HEK293T (cell line): ENCODE data around the gene RASSF5.

Source experiments
- CTCF ChIA-PET: fragments of 350-600 bp; formaldehyde crosslinking; extraction: SDS; loops from one replicate; lab custom pipeline; 2021; ENCODE audit warnings: antibody characterized with exemption, inconsistent platforms; lab: Yijun Ruan, JAX
- POLR2A ChIA-PET: fragments of 350-600 bp; formaldehyde crosslinking; extraction: SDS; loops from one replicate; lab custom pipeline; 2020; ENCODE audit warnings: antibody characterized with exemption, inconsistent platforms; lab: Yijun Ruan, JAX
- DNase-seq: peaks from one replicate; pipeline ENCODE4 v3.0.0; 2012; ENCODE audit warnings: mixed read lengths; ENCODE audit errors: extremely low spot score
- ARNT ChIP-seq: fragments of 450-650 bp; IDR thresholded peaks from 2 replicates; pipeline ENCODE4 v1.6.1; 2017; ENCODE audit warnings: mild to moderate bottlenecking
- BHLHE40 ChIP-seq: fragments of 450-650 bp; IDR thresholded peaks from 2 replicates; pipeline ENCODE4 v1.6.1; 2016; ENCODE audit warnings: mild to moderate bottlenecking, moderate library complexity, borderline replicate concordance
- CTBP1 ChIP-seq: fragments of 450-650 bp; IDR thresholded peaks from 2 replicates; pipeline ENCODE4 v1.6.1; 2016; ENCODE audit warnings: borderline replicate concordance
- ELF4 ChIP-seq: fragments of 450-650 bp; IDR thresholded peaks from 2 replicates; pipeline ENCODE4 v1.6.1; 2017; ENCODE audit warnings: antibody characterized with exemption
- FOXA1 ChIP-seq: fragments of 450-650 bp; IDR thresholded peaks from 2 replicates; pipeline ENCODE4 v1.6.1; 2016; ENCODE audit warnings: mild to moderate bottlenecking
- FOXK2 ChIP-seq: fragments of 450-650 bp; IDR thresholded peaks from 2 replicates; pipeline ENCODE4 v1.6.1; 2016; ENCODE audit warnings: mild to moderate bottlenecking
- FOXM1 ChIP-seq: fragments of 450-650 bp; IDR thresholded peaks from 2 replicates; pipeline ENCODE4 v1.6.1; 2017; ENCODE audit warnings: mild to moderate bottlenecking, borderline replicate concordance
- HDGF ChIP-seq: fragments of 450-650 bp; IDR thresholded peaks from 2 replicates; pipeline ENCODE4 v1.6.1; 2017; ENCODE audit warnings: antibody characterized with exemption, borderline replicate concordance
- L3MBTL2 ChIP-seq: fragments of 450-650 bp; conservative IDR thresholded peaks from 2 replicates; pipeline ENCODE4 v1.6.1; 2016; ENCODE audit warnings: mild to moderate bottlenecking
- LEF1 ChIP-seq: fragments of 450-650 bp; IDR thresholded peaks from 2 replicates; pipeline ENCODE4 v1.6.1; 2017; ENCODE audit warnings: mild to moderate bottlenecking, borderline replicate concordance
- NFRKB ChIP-seq: fragments of 450-650 bp; IDR thresholded peaks from 2 replicates; pipeline ENCODE4 v1.6.1; 2016; ENCODE audit warnings: mild to moderate bottlenecking, moderate library complexity
- SP1 ChIP-seq: fragments of 450-650 bp; IDR thresholded peaks from 2 replicates; pipeline ENCODE4 v1.6.1; 2017
- SUZ12 ChIP-seq: fragments of 450-650 bp; IDR thresholded peaks from 2 replicates; pipeline ENCODE4 v1.6.1; 2016; ENCODE audit warnings: mild to moderate bottlenecking
- TARDBP ChIP-seq: fragments of 450-650 bp; IDR thresholded peaks from 2 replicates; pipeline ENCODE4 v1.6.1; 2016
- ZNF384 ChIP-seq: fragments of 450-650 bp; IDR thresholded peaks from 2 replicates; pipeline ENCODE4 v1.6.1; 2016
- TF ChIP-seq, protein P1 (sequence below): fragments of 450-650 bp; IDR thresholded peaks from 2 replicates; pipeline ENCODE4 v1.6.1; 2016

Gene RASSF5

DNA sequence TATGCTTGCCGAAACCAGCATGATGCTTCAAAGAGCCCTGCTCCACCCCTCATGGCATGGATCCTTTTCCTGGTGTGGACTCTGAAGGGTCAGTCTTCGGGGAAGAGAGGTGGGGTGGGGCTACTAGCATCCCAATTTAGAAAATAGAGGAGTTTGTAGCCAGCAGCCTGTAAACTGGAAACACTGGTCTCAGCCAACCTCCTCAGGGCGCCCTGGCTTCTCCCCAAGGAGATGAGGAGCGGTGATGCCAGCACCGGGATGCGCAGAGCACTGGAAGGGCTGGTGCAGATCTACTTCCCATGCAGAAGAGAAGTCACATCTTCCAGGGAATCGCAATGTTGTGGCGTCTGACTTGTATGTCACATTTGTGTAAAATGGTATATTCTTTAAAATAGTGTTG, 43.4 kb upstream of the RASSF5 start:
- ChIA-PET POLR2A (no interaction called here), CTCF (no interaction called here)
- TF ChIP-seq SP1 (no peak), FOXA1 (no peak), TARDBP (no peak), HDGF (no peak), LEF1 (no peak), ZNF384 (no peak), NFRKB (no peak), ELF4 (no peak), L3MBTL2 (no peak), FOXM1 (no peak), CTBP1 (no peak), FOXK2 (no peak)
- TF ChIP-seq, protein P1, sequence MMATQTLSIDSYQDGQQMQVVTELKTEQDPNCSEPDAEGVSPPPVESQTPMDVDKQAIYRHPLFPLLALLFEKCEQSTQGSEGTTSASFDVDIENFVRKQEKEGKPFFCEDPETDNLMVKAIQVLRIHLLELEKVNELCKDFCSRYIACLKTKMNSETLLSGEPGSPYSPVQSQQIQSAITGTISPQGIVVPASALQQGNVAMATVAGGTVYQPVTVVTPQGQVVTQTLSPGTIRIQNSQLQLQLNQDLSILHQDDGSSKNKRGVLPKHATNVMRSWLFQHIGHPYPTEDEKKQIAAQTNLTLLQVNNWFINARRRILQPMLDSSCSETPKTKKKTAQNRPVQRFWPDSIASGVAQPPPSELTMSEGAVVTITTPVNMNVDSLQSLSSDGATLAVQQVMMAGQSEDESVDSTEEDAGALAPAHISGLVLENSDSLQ, result no peak
- DNase-seq, result no peak

DNA sequence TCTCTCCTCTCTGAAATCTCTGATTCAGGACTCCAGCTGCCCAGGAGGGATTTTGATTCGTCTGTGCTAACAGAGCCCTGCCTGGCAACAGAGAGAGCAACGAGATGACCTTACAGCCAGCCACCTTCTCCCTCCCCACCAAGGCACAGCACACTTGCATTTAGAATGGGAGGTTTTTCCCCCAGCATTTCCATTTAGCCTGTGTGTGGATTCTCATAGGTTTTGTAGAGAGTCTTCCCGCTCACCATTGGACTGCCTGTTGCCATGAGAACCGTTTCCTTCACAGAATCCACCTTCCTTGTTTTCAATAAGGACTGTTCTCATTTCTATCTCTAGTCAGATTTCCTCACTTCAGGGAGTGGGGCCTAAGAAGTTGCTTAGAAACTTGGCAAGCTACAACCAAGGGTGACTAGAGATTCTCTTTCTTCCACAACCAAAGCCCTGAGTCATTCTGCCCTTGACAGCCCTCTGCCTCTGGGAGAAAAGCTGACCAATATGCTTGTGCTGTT, 42.8 kb upstream of the RASSF5 start:
- DNase-seq, result no peak
- CTCF ChIA-PET, result interaction anchor here (0.6 kb wide), 1 partner anchor 13 kb away, joined by 4 read pairs; no protein-coding TSS in a partner anchor

DNA sequence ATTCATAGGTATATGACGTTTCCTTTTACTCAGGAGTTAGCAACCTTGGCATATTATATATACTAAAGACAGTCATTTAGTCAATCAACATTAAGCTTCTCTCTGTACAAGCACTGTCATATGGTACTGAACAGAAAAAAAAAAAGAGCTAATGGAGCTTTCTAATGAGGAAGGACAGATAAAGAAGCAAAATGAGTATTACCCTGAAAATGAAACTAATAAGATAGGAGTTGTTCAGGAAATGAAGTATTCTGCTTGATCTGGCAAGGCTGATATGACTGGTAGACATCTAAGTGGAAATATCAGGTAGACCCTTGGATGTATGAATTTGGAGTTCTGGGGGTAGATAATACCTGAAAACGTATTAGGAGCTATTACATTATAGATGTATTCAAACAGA, 41.4 kb upstream of the RASSF5 start:
- POLR2A ChIA-PET, result no interaction called here
- CTCF ChIA-PET, result no interaction called here
- TF ChIP-seq FOXA1 (no peak), L3MBTL2 (no peak), BHLHE40 (no peak), ELF4 (no peak), LEF1 (no peak)
- DNase-seq, result no peak

More for the DNA sequence above, 42.8 kb upstream of the RASSF5 start:
- TF ChIP-seq HDGF (no peak), SUZ12 (no peak), SP1 (no peak), BHLHE40 (no peak), ZNF384 (no peak)
- POLR2A ChIA-PET, result no interaction called here

DNA sequence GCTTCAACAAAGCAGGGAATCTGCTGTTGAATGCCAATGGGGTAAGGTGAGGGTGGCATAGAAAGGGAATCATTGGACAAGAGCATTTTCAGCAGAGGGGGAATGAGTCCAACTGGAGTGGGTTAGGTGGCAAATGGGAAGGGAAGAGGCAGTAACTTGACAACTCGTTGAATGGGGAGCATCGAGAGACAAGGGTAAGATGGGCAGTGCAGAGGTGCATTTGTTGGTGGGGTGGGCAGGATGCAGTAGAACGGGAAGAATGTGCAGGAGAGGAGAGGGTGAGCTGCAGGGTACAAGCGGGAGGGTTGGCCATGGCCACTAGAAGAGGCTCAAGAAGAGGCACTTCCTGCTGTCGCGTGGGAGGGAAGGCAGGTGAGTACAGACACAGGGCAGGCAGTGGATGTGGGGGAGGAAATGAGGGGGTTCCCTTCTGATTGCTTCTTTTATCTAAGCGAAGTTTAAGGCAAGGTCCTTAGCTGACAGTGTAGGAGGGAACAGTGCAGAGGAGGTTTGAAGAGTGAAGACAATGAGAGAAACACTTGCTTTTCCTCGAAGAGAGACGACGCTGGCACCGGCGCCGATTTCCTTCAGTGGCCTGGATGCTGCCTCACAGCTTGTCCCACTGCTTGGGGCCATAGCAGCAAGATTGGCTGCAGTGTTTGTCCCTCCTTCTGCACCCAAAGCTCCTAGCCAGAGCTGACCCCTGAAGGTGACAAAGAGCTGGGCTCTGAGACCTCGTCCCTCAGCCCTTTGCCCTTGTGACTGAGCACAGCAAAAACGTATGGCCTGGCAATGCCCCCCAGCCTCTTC, 40.3 kb upstream of the RASSF5 start:
- TF ChIP-seq BHLHE40, result no peak
- DNase-seq, result no peak
- POLR2A ChIA-PET, result no interaction called here
- CTCF ChIA-PET, result interaction anchor here (1.1 kb wide), 1 partner anchor 12 kb away, joined by 3 read pairs; no protein-coding TSS in a partner anchor

DNA sequence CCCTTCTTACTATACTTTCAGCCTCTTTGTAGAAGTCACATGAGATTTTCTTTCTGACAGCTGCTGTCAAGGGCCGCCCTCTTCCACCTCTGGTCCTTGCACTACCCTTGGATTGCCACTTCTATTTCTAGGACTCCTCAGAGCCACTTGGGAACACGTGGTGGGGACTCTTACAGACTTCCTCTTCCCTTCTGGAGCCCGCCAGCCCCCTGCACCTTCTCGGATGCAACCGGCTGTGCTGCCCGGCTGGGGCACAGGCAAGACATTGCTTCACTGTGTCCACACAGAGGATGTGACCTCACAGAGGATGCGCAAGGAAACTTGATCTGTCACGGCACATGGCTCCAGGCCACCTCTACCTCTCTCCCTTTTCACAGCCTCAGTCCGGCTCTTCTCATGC, 39.4 kb upstream of the RASSF5 start:
- ChIA-PET POLR2A (no interaction called here), CTCF (interaction anchor here (0.5 to 1.1 kb wide), 2 partner anchors 11 to 257 kb away, joined by 3 read pairs; no protein-coding TSS in a partner anchor)

DNA sequence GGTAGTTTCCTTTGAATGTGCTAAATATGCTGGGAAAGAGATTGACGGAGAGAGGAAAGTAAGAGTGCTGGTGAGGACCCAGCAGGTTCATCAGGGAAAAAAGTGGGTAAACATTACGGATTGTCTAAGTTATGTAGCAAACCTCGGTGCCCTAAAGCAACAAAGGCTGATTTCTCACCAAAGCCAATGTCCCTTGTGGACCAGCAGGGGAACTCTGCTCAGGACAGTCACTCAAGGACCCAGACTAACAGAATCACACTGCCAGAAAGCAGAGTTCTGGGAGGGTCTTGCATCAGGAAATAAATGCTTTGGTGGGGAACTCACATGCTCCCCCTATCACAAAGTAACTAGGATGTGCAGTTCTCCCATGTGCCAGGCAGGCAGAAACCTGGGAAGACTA, 38.8 kb upstream of the RASSF5 start:
- ChIA-PET POLR2A (no interaction called here), CTCF (interaction anchor here (2.8 kb wide), 1 partner anchor 11 kb away, joined by 16 read pairs; no protein-coding TSS in a partner anchor)
- no peak for DNase-seq

More for the DNA sequence above, 39.4 kb upstream of the RASSF5 start:
- DNase-seq, result no peak
- no peak for TF ChIP-seq FOXM1
- no peak for TF ChIP-seq BHLHE40
- no peak for TF ChIP-seq NFRKB
- TF ChIP-seq CTBP1, result no peak
- TF ChIP-seq L3MBTL2, result no peak
- no peak for TF ChIP-seq FOXA1
- TF ChIP-seq LEF1, result no peak
- no peak for TF ChIP-seq ELF4
- TF ChIP-seq, protein P1, result no peak
- no peak for TF ChIP-seq SP1
- no peak for TF ChIP-seq ZNF384
- TF ChIP-seq TARDBP, result no peak
- no peak for TF ChIP-seq HDGF
- TF ChIP-seq SUZ12, result no peak
- TF ChIP-seq FOXK2, result no peak
- TF ChIP-seq ARNT, result no peak

More for the DNA sequence above, 38.8 kb upstream of the RASSF5 start:
- TF ChIP-seq LEF1, result no peak
- TF ChIP-seq SP1, result no peak
- no peak for TF ChIP-seq L3MBTL2
- TF ChIP-seq FOXK2, result no peak
- TF ChIP-seq NFRKB, result no peak
- TF ChIP-seq ZNF384, result no peak
- no peak for TF ChIP-seq ELF4
- TF ChIP-seq FOXM1, result no peak
- TF ChIP-seq HDGF, result no peak
- TF ChIP-seq TARDBP, result no peak
- TF ChIP-seq, protein P1, result no peak
- TF ChIP-seq ARNT, result no peak
- no peak for TF ChIP-seq SUZ12
